ENCODE measurements around the gene TGFA.

DNA sequence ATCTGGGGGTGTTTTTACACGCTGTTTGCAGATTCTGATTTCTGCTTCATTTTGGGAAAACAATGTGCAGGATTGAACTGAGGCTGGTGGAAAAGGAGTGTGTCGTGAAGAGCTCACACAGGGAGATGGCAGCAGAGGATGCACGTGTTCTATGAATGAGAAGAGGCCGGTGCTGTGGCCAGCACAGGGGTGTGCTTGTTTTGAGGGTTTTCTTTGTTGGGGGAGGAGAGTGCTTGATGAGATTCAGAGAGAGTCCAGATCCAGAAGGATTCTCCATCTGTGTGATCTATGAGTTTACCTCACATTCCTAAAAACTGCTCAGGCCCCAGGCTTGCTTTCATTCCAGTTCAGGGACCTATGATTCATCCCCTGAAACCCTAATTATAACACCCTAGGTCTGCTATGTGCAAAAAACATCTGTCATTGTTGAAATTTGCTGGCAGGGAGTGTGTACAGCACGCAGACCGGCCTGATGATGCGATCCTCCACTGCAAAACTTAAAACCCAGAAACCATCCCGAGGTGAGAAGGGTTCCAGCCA lies 12.1 kb downstream of the TGFA start:
- TF ChIP-seq CTCF (conservative IDR thresholded peaks at IDR 0.05; ENCODE audit: low read length) (no peak), EZH2phosphoT487 (IDR thresholded peaks at IDR 0.05; ENCODE audit: borderline replicate concordance, low read depth, low read length) (no peak)
